Neural crest cell (in vitro differentiated cells): ENCODE data around the gene PRSS48. TPM values are rescaled to one million over a fixed set of nuclear protein-coding genes. Genes with fewer than 3 reads are reported as not detected.
A peak's percentile ranks its signal among the peaks of the same experiment; 100 is the strongest.

ENCODE experiments used
- DNase-seq: peaks from one replicate; pipeline ENCODE4 v3.0.0; 2021; ENCODE audit warnings: low read depth, mixed read lengths, low spot score
- H3K27ac Mint-ChIP-seq: one replicate; pipeline ENCODE4 v1.8.0; 2021; ENCODE audit warnings: mild to moderate bottlenecking, mixed read lengths; ENCODE audit not compliant: unreplicated experiment
- H3K27me3 Mint-ChIP-seq: 2 replicates; pipeline ENCODE4 v1.8.0; 2021; ENCODE audit warnings: low read depth, mild to moderate bottlenecking, mixed read lengths
- H3K36me3 Mint-ChIP-seq: 2 replicates; pipeline ENCODE4 v1.8.0; 2021; ENCODE audit warnings: low read depth, mild to moderate bottlenecking, mixed read lengths
- H3K4me1 Mint-ChIP-seq: 2 replicates; pipeline ENCODE4 v1.8.0; 2021; ENCODE audit warnings: mixed read lengths
- H3K4me3 Mint-ChIP-seq: one replicate; pipeline ENCODE4 v1.8.0; 2021; ENCODE audit warnings: mild to moderate bottlenecking, mixed read lengths
- H3K9me3 Mint-ChIP-seq: 2 replicates; pipeline ENCODE4 v1.8.0; 2021; ENCODE audit warnings: mixed read lengths
- total RNA-seq: library from RNA; stranded (reverse); gene quantifications from 2 replicates; pipeline ENCODE4 v1.2.1, GENCODE V29; 2021
- TF ChIP-seq, protein P1 (sequence below): fragments of 200-600 bp; sonication (generic); conservative IDR thresholded peaks from 2 replicates; pipeline ENCODE4 v1.5.0; 2021; ENCODE audit warnings: antibody characterized with exemption, mild to moderate bottlenecking

Gene PRSS48
- total RNA-seq, 1 donor from 2014 or later, result not detected

DNA sequence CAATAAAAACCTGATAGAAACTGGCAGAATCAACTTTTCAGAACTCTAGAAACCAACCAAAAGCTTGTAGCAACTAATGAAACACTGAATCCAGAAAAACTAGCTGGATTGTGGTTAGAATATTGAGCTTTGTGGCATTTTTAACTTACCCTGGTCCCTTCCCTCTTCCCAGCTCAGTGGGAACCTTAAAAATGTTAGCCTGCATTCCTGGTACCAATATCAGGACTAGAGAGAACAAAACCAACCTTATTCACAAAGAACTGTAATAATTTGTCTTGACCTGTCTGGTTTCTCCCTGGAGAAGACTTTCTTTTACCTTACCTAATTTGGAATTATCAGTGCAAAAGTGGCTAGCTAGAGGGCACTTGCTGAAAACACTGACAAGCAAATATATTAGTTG, 27.3 kb downstream of the PRSS48 start:
- no peaks in the 10 kb centered on the region for H3K27me3 Mint-ChIP-seq

DNA sequence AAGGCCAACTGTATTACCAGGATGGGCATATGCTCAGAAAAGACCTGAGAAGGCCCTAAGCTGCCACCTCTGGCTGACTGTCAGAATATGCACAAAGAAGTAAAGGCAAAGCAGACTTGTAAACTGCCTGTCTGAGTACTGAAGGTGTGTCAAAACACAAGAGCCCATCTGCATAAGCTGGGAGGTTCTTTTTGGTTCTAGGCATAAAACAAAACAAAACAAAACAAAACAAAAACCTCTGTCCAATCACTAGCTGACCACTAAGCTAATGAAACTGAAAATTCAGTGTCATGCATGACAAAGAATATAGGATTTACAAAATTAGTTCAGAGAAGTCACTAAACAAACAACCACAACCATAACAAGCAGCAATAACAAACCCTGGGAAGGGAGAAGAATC, 27.8 kb downstream of the PRSS48 start:
- H3K36me3 Mint-ChIP-seq, result peaks cover 44% of the 10 kb centered on the region
- DNase-seq, result no peak
- H3K27me3 Mint-ChIP-seq, result no peaks in the 10 kb centered on the region
- no peak overlapping the region for H3K4me3 Mint-ChIP-seq
- H3K9me3 Mint-ChIP-seq, result peaks cover 14% of the 10 kb centered on the region
- peaks cover 3% of the 10 kb centered on the region for H3K4me1 Mint-ChIP-seq
- TF ChIP-seq, protein P1, sequence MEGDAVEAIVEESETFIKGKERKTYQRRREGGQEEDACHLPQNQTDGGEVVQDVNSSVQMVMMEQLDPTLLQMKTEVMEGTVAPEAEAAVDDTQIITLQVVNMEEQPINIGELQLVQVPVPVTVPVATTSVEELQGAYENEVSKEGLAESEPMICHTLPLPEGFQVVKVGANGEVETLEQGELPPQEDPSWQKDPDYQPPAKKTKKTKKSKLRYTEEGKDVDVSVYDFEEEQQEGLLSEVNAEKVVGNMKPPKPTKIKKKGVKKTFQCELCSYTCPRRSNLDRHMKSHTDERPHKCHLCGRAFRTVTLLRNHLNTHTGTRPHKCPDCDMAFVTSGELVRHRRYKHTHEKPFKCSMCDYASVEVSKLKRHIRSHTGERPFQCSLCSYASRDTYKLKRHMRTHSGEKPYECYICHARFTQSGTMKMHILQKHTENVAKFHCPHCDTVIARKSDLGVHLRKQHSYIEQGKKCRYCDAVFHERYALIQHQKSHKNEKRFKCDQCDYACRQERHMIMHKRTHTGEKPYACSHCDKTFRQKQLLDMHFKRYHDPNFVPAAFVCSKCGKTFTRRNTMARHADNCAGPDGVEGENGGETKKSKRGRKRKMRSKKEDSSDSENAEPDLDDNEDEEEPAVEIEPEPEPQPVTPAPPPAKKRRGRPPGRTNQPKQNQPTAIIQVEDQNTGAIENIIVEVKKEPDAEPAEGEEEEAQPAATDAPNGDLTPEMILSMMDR, result no peak
- no peak overlapping the region for H3K27ac Mint-ChIP-seq

More for the DNA sequence above, 27.3 kb downstream of the PRSS48 start:
- Mint-ChIP-seq H3K4me1 (peaks cover 3% of the 10 kb centered on the region), H3K36me3 (peaks cover 44% of the 10 kb centered on the region), H3K9me3 (peaks cover 14% of the 10 kb centered on the region), H3K4me3 (no peak overlapping the region), H3K27ac (no peak overlapping the region)
- DNase-seq, result no peak
- TF ChIP-seq, protein P1, result no peak

DNA sequence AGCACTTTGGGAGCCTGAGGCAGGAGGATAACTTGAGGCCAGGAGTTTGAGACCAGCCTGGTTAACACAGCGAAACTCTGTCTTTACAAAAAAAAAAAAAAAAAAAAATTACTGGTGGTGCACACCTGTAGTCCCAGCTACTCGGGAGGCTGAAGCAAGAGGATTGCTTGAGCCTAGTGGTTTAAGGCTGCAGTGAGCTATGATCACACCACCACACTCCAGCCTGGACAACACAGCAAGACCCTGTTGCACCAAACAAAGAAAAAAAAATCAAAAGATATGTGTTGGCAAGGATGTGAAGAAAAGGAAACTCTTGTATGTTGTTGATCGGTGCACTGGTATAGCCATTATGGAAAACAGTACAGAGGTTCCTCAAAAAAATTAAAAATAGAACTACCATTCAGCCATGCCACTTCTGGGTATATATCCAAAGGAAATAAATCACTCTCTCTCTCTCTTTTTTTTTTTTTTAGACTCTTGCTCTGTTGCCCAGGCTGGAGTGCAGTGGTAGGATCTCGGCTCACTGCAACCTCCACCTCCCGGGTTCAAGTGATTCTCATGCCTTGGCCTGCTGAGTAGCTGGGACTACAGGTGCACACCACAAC, 33.3 kb downstream of the PRSS48 start:
- H3K27ac Mint-ChIP-seq, result no peak overlapping the region
- H3K4me1 Mint-ChIP-seq, result peaks cover 8% of the 10 kb centered on the region
- TF ChIP-seq, protein P1, result no peak
- H3K9me3 Mint-ChIP-seq, result no peaks in the 10 kb centered on the region
- peaks cover 11% of the 10 kb centered on the region for H3K36me3 Mint-ChIP-seq
- H3K27me3 Mint-ChIP-seq, result no peaks in the 10 kb centered on the region
- no peak overlapping the region for H3K4me3 Mint-ChIP-seq
- DNase-seq, result no peak

DNA sequence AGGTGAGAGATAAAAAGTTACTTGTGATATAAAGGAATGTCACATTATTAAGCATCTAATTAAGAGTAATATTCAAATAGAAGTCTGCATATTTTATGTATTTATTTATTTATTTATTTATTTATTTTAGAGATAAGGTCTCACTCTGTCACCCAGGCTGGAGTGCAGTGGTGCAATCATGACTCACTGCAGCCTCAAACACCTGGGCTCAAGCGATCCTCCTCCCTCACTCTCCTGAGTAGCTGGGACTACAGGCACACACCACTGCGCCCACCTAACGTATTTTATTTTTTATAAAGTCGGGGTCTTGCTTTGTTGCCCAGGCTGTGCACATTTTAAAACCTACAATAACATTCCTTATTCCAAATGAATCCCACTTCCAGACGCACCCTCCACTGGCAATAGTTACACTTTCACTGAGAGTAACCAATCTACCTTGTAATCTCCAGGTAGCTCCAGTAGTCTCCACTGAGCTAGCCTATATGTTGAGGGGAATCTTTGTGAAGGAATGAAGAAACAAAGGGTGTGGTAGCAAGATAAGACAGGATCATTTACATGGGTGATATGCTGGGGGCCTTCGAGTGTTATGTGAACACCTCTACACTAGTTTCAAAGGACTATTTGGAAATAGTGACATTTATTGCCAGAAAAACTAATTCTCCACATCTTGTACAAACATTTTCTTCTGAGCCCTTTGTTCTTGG, 36.5 kb downstream of the PRSS48 start:
- DNase-seq, result no peak
- H3K36me3 Mint-ChIP-seq, result peaks cover 5% of the 10 kb centered on the region
- no peaks in the 10 kb centered on the region for H3K27me3 Mint-ChIP-seq
- H3K9me3 Mint-ChIP-seq, result no peaks in the 10 kb centered on the region
- no peak overlapping the region for H3K4me3 Mint-ChIP-seq
- peaks cover 24% of the 10 kb centered on the region for H3K4me1 Mint-ChIP-seq
- TF ChIP-seq, protein P1, result no peak
- peak overlapping the region; percentile 53 for H3K27ac Mint-ChIP-seq

DNA sequence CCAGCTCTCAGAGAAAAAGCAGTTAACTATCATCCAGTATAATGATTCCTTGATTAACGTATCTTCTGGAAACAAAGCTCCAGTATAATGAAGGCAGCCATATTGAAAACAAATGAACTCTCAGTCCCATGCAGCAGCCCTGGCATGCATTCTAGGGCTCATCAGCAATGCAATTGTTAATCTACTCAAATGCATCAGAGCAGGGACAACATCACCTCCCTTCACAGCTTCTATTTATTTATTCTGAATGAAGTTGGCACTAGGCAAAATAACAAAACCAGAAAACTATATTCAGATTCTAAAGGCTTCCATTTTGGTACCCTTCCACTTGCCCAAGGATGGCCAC, 37.0 kb downstream of the PRSS48 start:
- Mint-ChIP-seq H3K27me3 (no peaks in the 10 kb centered on the region), H3K4me3 (no peak overlapping the region), H3K27ac (no peak overlapping the region), H3K9me3 (no peaks in the 10 kb centered on the region), H3K4me1 (peaks cover 24% of the 10 kb centered on the region), H3K36me3 (peaks cover 3% of the 10 kb centered on the region)
- TF ChIP-seq, protein P1, result no peak
- no peak for DNase-seq
